IPS-18a (cell line): ENCODE measurements around the gene NKAIN4.
"Not testable (repeated sequence)": the region's sequence is repeated elsewhere in the genome, so short reads cannot be mapped to it uniquely, and the experiment has no call there.

ENCODE experiments used
- H3K27ac ChIP-seq: one replicate; pipeline ENCODE4 v1.5.1; 2013; ENCODE audit warnings: low read length
- H3K27me3 ChIP-seq: one replicate; pipeline ENCODE4 v1.6.1; 2013; ENCODE audit warnings: mild to moderate bottlenecking, low read length; ENCODE audit not compliant: control insufficient read depth, insufficient read depth
- H3K36me3 ChIP-seq: one replicate; pipeline ENCODE4 v1.6.1; 2013; ENCODE audit warnings: low read depth, low read length; ENCODE audit not compliant: control insufficient read depth
- H3K4me1 ChIP-seq: one replicate; pipeline ENCODE4 v1.6.1; 2013; ENCODE audit warnings: low read depth, low read length; ENCODE audit not compliant: control insufficient read depth
- H3K4me3 ChIP-seq: one replicate; pipeline ENCODE4 v1.5.1; 2013; ENCODE audit warnings: low read length
- H3K9ac ChIP-seq: one replicate; pipeline ENCODE4 v1.6.1; 2013; ENCODE audit warnings: mild to moderate bottlenecking, low read length, moderate library complexity
- H3K9me3 ChIP-seq: one replicate; pipeline ENCODE4 v1.6.1; 2013; ENCODE audit warnings: low read depth, low read length; ENCODE audit not compliant: control insufficient read depth

NKAIN4 gene

GRCh38 chr20:63225082-63225454 is 29.2 kb downstream of the NKAIN4 start:
- Histone ChIP-seq H3K9me3 (no peaks in the 10 kb centered on the region), H3K27me3 (peaks cover 9% of the 10 kb centered on the region), H3K27ac (no peak overlapping the region), H3K4me1 (peaks cover 16% of the 10 kb centered on the region), H3K4me3 (no peak overlapping the region), H3K36me3 (no peaks in the 10 kb centered on the region), H3K9ac (no peak overlapping the region)

GRCh38 chr20:63224412-63225081 is 29.7 kb downstream of the NKAIN4 start:
- Histone ChIP-seq H3K27me3 (peaks cover 4% of the 10 kb centered on the region), H3K9me3 (no peaks in the 10 kb centered on the region), H3K9ac (no peak overlapping the region), H3K27ac (no peak overlapping the region), H3K4me3 (no peak overlapping the region), H3K4me1 (peaks cover 12% of the 10 kb centered on the region), H3K36me3 (no peaks in the 10 kb centered on the region)

GRCh38 chr20:63223826-63224207 is 30.4 kb downstream of the NKAIN4 start:
- Histone ChIP-seq H3K36me3 (no peaks in the 10 kb centered on the region), H3K4me3 (no peak overlapping the region)

GRCh38 chr20:63223121-63223825 is 31.0 kb downstream of the NKAIN4 start:
- no peak overlapping the region for H3K27ac ChIP-seq
- H3K4me3 ChIP-seq: no peak overlapping the region

More at GRCh38 chr20:63223826-63224207, 30.4 kb downstream of the NKAIN4 start:
- Histone ChIP-seq H3K27me3 (no peaks in the 10 kb centered on the region), H3K9ac (no peak overlapping the region), H3K27ac (no peak overlapping the region), H3K4me1 (peaks cover 5% of the 10 kb centered on the region), H3K9me3 (no peaks in the 10 kb centered on the region)

GRCh38 chr20:63222541-63222940 is 31.7 kb downstream of the NKAIN4 start:
- no peak overlapping the region for H3K9ac ChIP-seq
- no peak overlapping the region for H3K4me3 ChIP-seq
- no peaks in the 10 kb centered on the region for H3K9me3 ChIP-seq
- H3K36me3 ChIP-seq: no peaks in the 10 kb centered on the region
- H3K4me1 ChIP-seq: no peaks in the 10 kb centered on the region
- H3K27ac ChIP-seq: no peak overlapping the region
- H3K27me3 ChIP-seq: no peaks in the 10 kb centered on the region

More at GRCh38 chr20:63223121-63223825, 31.0 kb downstream of the NKAIN4 start:
- Histone ChIP-seq H3K36me3 (no peaks in the 10 kb centered on the region), H3K9me3 (no peaks in the 10 kb centered on the region), H3K4me1 (no peaks in the 10 kb centered on the region), H3K9ac (no peak overlapping the region), H3K27me3 (no peaks in the 10 kb centered on the region)

- not testable (repeated sequence) for H3K4me3 ChIP-seq, H3K9ac ChIP-seq, H3K4me1 ChIP-seq, H3K27ac ChIP-seq, H3K36me3 ChIP-seq, H3K9me3 ChIP-seq, H3K27me3 ChIP-seq
Measured at GRCh38 chr20:63221400-63222053, 32.7 kb downstream of the NKAIN4 start.

GRCh38 chr20:63220696-63221399 is 33.4 kb downstream of the NKAIN4 start:
- no peaks in the 10 kb centered on the region for H3K27me3 ChIP-seq
- no peak overlapping the region for H3K27ac ChIP-seq
- no peaks in the 10 kb centered on the region for H3K36me3 ChIP-seq
- no peak overlapping the region for H3K9ac ChIP-seq
- no peaks in the 10 kb centered on the region for H3K9me3 ChIP-seq
- peaks cover 4% of the 10 kb centered on the region for H3K4me1 ChIP-seq
- H3K4me3 ChIP-seq: no peak overlapping the region

- Histone ChIP-seq H3K4me1 (peaks cover 4% of the 10 kb centered on the region), H3K27me3 (no peaks in the 10 kb centered on the region), H3K9ac (no peak overlapping the region), H3K4me3 (no peak overlapping the region), H3K9me3 (no peaks in the 10 kb centered on the region), H3K27ac (no peak overlapping the region), H3K36me3 (no peaks in the 10 kb centered on the region)
Measured at GRCh38 chr20:63219866-63220521, 34.3 kb downstream of the NKAIN4 start.

GRCh38 chr20:63219447-63219821 is 34.8 kb downstream of the NKAIN4 start:
- H3K27me3 ChIP-seq: no peaks in the 10 kb centered on the region
- H3K4me1 ChIP-seq: peaks cover 4% of the 10 kb centered on the region
- no peak overlapping the region for H3K27ac ChIP-seq
- no peaks in the 10 kb centered on the region for H3K9me3 ChIP-seq
- H3K9ac ChIP-seq: no peak overlapping the region
- H3K4me3 ChIP-seq: no peak overlapping the region
- peaks cover 2% of the 10 kb centered on the region for H3K36me3 ChIP-seq

- H3K4me3 ChIP-seq: no peak overlapping the region
- no peaks in the 10 kb centered on the region for H3K9me3 ChIP-seq
- peaks cover 4% of the 10 kb centered on the region for H3K4me1 ChIP-seq
- no peak overlapping the region for H3K9ac ChIP-seq
- H3K27ac ChIP-seq: no peak overlapping the region
- H3K27me3 ChIP-seq: no peaks in the 10 kb centered on the region
- peaks cover 8% of the 10 kb centered on the region for H3K36me3 ChIP-seq
Measured at GRCh38 chr20:63218701-63219446, 35.4 kb downstream of the NKAIN4 start.
